ENCODE measurements around the gene PTPRK.

Gene PTPRK

GRCh38 chr6:128337619-128338018, 182.8 kb downstream of the PTPRK start:
- DNase-seq, result no peak

GRCh38 chr6:128336436-128337095, 183.8 kb downstream of the PTPRK start:
- no peak for DNase-seq

GRCh38 chr6:128335963-128336362, 184.4 kb downstream of the PTPRK start:
- DNase-seq, result no peak

- DNase-seq, result no peak
These were observed 186.7 kb downstream of the PTPRK start for GRCh38 chr6:128333581-128334223.

- DNase-seq, result peak; percentile 8
These were observed 192.5 kb downstream of the PTPRK start for GRCh38 chr6:128327890-128328289.

- DNase-seq, result no peak
These were observed 197.4 kb downstream of the PTPRK start for GRCh38 chr6:128323011-128323410.

GRCh38 chr6:128319946-128320345, 200.5 kb downstream of the PTPRK start:
- DNase-seq, result no peak

GRCh38 chr6:128319157-128319556, 201.2 kb downstream of the PTPRK start:
- no peak for DNase-seq

GRCh38 chr6:128316258-128316929, 204.0 kb downstream of the PTPRK start:
- DNase-seq, result no peak

GRCh38 chr6:128314190-128314589, 206.2 kb downstream of the PTPRK start:
- DNase-seq, result no peak

- DNase-seq, result no peak
These were observed 208.3 kb downstream of the PTPRK start for GRCh38 chr6:128311944-128312570.

GRCh38 chr6:128310451-128310850, 209.9 kb downstream of the PTPRK start:
- no peak for DNase-seq

GRCh38 chr6:128307671-128308070, 212.7 kb downstream of the PTPRK start:
- DNase-seq, result no peak

GRCh38 chr6:128305976-128306375, 214.4 kb downstream of the PTPRK start:
- DNase-seq, result no peak

- DNase-seq, result no peak
These were observed 215.2 kb downstream of the PTPRK start for GRCh38 chr6:128305228-128305627.

- DNase-seq, result no peak
These were observed 216.5 kb downstream of the PTPRK start for GRCh38 chr6:128303870-128304269.

- no peak for DNase-seq
These were observed 217.5 kb downstream of the PTPRK start for GRCh38 chr6:128302942-128303341.

- DNase-seq, result no peak
These were observed 224.7 kb downstream of the PTPRK start for GRCh38 chr6:128295670-128296069.

- DNase-seq, result no peak
These were observed 230.2 kb downstream of the PTPRK start for GRCh38 chr6:128290221-128290620.

GRCh38 chr6:128284128-128284527, 236.3 kb downstream of the PTPRK start:
- DNase-seq, result no peak

GRCh38 chr6:128282961-128283360, 237.4 kb downstream of the PTPRK start:
- no peak for DNase-seq

- no peak for DNase-seq
These were observed 239.4 kb downstream of the PTPRK start for GRCh38 chr6:128280960-128281359.

- DNase-seq, result no peak
These were observed 240.3 kb downstream of the PTPRK start for GRCh38 chr6:128280066-128280465.

GRCh38 chr6:128278836-128279235, 241.6 kb downstream of the PTPRK start:
- no peak for DNase-seq

Data from stimulated activated naive CD4-positive, alpha-beta T cell treated with Interleukin-2 at 50 U/mL for 16 hours (primary cell).